NCI-H128 (cell line): ENCODE data around the gene GNG7.
"Not testable (repeated sequence)": the region's sequence is repeated elsewhere in the genome, so short reads cannot be mapped to it uniquely, and the experiment has no call there.

ENCODE experiments used
- DNase-seq: peaks from one replicate; lab custom pipeline; 2025; ENCODE audit not compliant: unreplicated experiment; lab: John Stamatoyannopoulos, UW

Gene GNG7

DNA sequence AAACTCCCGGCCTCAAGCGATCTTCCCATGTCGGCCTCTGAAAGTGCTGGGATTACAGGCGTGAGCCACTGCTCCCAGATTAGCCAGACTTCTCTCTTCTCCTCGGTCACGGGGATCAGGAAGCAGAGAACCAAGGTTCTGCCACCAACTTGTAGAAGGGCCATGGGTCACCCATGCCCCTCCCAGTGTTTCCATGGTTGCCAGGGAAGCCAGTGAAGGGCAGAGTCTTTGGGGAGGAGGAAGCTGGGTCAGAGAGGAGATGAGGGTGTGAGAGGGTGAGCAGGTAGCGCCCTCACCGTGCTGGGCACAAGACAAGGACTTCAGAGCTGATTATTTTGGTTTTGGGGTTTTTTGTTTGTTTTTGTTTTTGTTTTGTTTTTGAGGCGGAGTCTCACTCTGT lies 77.1 kb downstream of the GNG7 start:
- no peak for DNase-seq

DNA sequence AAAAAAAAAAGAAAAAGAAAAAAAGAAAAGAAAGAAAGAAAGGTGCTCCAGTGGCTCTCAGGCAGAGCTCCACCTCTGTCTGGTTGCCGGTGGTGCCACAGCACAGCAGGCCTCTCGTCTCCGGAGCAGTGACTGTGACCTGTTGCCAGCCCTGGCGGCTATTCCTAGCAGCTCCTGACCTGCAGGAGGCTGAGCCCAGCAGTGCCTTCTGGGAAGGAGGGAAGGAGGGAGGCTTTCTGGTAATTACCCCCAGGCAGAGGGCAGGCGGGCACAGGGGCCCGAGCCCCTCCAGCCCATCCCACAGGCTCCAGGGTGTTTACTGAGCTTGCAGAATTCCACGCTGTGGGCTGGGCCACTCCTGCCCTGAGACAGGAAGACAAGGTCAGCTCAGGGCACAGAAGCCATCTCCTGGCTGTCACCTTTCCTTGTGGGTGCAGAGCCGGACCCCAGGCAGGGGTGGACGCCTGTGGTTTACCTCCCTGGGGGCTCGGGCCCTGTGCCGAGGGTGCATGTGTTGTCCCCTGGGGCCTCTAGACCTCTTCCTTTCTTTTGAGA lies 77.9 kb downstream of the GNG7 start:
- no peak for DNase-seq

DNA sequence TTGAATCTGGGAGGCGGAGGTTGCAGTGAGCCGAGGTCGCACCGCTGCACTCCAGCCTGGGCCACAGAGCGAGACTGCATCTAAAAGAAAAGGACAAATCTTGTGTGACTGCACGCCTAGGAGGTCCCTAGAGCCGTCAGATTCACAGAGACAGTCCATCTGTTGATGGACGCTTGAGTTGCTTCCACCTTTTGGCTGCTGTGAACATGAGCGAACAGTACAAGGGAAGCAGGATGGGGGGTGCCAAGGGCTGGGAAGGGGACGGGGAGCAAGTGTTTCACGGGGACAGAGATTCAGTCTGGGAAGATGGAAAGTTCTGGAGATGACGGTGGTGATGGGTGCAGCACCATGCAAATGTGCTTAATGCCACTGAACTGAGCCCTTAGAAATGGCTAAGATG lies 78.7 kb downstream of the GNG7 start:
- no peak for DNase-seq

DNA sequence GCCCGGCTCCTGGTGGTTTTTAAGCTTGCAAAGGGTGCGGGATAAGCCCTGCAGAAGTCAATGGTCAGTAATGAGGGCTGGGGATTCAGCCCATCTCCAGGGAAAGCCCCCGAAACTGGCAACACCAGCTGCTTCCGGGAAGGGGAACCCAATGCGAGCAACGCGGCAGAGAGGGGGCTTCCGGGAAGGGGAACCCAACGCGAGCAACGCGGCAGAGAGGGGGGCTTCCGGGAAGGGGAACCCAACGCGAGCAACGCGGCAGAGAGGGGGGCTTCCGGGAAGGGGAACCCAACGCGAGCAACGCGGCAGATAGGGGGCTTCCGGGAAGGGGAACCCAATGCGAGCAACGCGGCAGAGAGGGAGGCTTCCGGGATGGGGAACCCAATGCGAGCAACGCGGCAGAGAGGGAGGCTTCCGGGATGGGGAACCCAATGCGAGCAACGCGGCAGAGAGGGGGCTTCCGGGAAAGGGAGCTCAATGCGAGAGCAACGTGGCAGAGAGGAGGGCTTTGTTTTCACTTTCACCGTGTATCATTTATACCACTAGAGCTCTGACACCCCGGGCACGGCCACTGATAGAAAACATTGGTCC lies 80.0 kb downstream of the GNG7 start:
- DNase-seq, result not testable (repeated sequence)

DNA sequence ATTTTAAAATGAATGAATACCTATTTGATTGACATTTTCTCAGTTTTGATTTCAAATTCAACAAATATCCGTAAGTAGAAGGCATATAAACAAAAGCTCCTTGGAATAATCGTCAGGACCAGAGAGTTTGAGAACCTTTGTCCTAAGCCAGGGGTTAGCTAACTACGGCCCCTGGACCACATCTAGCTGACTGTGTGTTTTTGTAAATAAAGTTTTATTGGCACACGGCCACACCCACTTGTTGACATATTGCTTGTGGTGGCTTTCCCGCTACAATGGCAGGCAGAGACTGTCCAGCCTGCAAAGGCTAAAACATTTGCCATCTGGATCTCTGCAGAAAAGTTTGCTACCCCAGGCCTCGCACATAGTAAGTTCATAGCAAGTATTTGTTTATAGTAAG lies 83.4 kb downstream of the GNG7 start:
- DNase-seq, result no peak

DNA sequence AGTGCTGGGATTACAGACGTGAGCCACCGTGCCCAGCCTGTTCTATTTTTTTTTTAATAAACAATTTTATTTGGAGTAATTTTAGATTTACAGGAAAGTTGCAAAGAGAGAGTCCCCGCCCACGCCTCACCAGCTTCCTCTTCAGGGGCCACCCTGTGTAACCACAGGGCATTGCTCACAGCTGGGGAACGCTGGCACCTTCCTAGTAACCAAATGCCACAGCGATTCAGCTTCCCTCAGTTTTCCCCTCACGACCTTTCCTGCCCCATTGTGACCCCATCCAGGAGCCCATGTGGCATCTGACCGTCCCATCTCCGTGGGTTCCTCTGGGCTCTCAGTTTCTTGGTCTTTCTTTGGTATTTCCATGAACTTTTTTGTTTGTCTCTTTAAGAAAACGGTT lies 83.9 kb downstream of the GNG7 start:
- DNase-seq, result no peak

DNA sequence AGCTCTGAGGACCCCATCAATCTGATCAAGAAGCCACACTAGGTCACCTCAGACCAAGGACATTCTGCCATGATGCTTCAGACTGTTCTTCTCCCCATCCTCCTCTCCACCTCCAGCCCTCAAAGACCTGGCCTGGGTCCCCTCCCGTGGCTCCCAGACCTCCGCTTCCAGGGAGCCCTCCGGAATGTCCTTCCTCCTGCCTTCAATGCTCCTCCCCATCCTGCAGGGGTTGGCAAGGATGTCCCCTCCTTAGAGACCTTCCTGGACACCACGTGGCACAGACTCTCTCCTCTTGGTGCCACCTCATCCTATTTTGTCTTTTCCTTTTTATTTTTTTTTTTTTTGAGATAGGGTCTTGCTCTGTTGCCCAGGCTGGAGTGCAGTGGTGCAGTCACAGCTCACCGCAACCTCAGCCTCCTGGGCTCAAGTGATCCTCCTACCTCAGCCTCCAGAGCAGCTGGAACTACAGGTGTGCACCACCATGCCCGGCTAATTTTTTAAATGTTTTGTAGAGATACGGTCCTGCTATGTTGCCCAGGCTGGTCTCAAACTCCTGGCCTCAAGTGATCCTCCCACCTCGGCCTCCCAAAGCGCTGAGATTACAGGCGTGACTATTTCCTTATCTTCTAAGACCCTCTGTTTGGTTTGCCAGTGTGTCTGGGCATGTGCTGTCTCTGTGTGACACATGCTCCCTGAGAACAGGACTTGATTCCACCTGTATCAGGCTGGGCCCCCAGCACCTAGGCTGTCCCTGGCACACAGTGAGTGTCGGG lies 84.9 kb downstream of the GNG7 start:
- no peak for DNase-seq

DNA sequence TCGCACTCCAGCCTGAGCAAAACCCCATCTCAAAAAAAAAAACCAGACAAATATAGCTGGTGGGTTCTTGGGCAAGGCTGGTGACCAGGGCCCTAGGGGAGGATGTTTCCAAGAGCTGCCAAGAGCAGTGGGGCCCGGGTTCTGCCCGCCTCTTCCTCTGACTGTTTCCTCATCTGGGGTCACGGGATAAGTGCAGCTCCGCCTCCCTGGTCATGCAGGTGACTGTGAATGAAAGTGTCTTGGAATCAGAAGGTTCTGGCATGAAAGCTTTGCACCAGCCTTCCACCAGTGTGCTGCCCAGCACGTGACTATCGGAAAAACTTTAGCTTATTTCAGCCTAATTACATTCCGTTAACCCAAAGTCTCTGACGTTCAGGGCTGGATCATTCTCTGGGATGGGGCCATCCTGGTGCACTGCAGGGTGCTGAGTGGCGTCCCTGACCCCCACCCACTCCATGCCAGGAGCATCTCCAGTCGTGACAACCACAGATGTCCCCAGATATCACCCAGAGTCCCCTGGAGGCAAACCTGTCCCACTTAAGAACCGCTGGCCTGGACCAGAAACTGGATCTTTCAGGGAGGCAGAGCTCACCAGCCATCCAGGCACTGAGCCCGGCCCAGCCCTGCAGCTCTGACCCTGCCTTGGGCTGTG lies 85.6 kb downstream of the GNG7 start:
- DNase-seq, result no peak

DNA sequence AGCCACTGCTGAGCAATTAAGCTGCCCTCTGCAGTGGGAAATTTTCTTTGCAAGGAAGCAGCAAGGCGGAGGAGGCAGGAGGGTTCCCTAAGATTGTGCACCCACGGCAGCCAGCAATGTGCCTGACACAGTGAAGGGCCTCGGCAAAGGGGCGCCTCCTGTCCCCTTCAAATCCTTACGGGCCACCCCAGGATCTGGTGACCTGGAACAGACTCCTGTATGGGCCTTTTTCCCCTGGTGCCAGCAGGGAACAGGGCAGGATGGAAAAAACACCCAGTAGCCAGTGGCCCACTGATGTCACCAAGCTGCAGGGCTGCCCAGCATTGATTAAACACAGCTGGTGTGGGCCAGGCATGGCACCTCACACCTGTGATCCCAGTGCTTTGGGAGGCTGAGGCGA lies 86.7 kb downstream of the GNG7 start:
- DNase-seq, result no peak

DNA sequence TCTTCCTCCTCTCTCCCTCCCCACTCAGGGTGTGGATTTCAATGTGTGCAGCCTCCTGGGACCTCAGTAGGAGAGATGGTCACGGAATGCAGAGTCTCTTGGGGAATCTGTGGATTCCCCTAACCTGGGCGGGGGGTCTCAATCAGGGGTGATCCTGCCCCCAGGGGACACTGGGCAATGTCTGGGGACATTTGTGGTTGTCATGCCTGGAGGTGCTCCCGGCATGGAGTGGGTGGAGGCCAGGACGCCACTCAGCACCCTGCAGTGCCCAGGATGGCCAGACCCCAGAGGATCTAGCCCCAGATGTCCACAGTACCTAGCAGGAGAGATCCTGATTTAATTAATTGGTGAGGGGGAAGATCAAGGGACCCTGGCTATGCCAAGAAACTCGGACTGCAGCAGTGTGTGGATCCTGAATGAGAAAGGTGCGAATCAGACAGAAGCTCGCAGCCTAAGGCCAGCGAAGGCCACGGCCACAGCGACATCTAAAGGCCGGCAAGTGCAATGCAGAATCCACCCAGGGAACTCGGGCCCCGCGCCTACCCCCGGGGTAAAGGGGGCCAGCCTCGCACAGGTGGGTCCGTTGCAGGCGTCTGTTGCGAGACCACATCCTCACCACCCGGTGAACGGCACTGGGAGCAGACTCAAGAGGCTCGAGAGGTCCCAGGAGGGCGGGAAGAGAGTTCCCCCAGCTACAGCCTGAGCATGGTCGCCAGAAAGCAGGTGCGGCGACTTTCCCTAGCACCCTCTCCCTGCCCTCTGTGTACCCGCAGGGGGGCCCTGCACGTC lies 88.8 kb downstream of the GNG7 start:
- DNase-seq, result no peak

DNA sequence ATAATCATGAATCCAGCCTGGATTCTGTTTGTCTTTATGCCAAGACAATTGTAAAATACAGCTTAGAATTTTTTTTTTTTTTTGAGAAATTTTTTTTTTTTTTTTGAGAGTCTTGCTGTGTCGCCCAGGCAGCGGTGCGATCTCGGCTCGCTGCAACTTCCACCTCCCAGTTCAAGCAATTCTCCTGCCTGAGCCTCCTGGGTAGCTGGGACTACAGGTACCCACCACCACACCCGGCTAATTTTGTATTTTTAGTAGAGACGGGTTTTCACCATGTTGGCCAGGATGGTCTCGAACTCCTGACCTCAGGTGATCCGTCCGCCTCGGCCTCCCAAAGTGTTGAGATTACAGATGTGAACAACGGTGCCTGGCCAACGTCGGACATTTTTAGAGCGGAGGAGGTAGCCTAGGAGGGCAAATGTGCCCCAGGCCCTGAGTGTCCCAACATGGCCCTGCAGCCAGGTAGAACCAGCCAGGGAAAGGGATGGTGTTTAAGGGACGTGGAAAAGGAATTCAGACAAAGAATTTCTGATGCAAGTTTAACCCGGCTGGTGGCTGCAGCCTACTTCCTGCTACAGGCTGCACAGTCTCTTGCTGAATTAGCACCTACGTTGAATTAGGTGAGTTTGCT lies 89.8 kb downstream of the GNG7 start:
- DNase-seq, result no peak

DNA sequence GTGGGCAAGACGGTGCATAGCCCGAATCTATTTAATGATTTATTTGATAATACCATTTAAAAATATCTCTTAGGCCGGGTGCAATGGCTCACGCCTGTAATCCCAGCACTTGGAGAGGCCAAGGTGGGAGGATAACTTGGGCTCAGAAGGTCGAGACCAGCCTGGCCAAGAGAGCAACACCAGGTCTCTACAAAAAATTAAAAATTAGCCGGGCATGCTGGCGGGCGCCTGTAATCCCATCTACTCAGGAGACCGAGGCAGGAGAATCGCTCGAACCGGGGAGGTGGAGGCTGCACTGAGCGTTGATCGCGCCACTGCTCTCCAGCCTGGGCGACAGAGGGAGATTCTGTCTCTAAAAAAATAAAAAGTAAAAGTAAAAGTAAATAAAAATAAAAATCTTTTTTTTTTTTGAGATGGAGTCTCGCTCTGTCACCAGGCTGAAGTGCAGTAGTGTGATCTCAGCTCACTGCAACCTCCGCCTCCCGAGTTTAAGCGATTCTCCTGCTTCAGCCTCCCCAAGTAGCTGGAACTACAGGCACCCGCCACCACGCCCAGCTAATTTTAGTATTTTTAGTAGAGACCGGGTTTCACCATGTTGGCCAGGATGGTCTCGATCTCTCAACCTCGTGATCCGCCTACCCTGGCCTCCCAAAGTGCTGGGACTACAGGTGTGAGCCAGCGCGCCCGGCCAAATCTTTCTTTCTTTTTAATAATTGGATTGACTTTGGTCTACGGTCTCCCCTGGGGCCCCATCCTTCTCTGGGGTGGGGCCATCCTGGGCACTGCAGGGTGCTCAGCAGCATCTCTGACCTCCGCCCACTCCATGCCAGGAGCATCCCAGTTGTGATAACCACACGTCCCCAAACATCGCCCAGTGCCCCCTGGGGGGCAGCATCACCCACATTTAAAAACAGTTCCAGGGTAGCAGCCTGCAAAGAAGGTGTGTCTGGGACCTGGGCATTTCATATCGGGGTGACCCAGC lies 90.7 kb downstream of the GNG7 start:
- DNase-seq, result no peak

DNA sequence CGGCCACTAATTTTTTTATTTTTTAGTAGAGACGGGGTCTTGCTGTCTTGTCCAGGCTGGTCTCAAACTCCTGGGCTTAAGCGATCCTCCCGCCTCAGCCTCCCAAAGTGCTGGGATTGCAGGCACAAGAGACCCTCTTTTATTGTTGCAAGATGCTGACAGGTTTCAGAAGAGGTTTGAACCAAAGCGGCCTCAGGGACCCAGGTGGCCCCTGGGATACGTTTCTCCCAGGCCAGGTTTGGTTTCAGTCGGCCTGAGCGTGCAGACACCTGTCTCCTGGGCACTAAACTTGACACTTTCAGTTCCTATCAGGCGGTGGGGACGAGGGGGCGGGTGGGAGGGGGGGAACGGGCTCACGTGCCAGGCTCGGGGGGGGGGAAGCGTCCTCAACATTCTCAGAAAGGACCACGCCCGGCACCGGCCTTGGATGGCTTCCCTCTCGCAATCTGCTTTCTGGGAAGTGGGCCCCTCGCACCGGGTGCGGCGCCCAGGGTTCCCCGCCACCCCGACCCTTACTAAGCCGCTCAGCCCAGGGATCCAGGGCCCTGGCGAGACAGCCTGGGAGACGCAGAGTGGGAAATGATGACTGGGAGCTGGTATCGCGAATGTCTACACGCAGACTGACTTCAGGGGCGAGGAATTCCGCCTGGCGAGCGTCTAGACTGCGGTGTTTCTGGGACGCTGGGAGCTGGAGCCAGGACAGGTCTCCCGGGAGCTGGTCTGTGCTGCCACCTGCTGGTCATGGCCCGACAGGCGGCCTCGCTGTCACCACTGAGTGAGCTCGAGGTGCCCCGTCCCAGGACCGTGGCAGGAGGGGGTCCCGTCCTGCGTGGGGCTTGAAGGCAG lies 91.6 kb downstream of the GNG7 start:
- DNase-seq, result peak; percentile 23

DNA sequence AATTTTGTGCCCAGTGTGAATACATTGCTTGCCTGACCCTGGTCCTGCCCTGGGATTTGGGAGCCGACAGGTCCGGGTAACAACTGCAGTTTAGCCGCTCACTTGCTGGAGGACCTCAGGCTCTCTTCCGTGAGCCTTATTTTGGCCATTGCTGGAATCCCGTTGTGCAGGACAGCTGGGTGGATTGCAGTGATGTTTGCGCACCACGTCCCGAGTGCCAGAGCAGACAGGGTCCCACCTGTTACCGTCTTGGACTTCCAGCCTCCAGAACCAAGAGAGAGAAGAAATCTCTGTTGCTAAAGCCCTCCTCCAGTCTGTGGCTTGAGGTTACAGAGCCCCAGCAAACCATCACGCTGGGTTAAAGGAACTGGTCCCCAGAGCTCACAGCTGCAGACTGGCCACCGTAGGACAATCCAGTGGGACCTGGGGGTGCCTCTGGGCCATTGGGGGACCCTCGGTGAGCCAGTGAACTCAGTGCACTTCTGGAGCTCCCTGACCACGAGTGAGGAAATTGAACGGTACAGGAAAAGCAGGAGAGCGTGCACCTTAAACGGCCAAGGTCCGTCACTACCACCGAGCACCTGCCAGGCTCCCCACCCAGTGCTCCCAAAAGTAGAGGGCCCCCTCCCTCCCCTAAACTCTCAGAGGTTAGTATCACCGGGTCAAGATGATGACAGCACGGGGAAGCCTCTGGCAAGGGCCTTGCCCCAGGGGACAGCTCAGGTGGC lies 92.9 kb downstream of the GNG7 start:
- DNase-seq, result no peak

DNA sequence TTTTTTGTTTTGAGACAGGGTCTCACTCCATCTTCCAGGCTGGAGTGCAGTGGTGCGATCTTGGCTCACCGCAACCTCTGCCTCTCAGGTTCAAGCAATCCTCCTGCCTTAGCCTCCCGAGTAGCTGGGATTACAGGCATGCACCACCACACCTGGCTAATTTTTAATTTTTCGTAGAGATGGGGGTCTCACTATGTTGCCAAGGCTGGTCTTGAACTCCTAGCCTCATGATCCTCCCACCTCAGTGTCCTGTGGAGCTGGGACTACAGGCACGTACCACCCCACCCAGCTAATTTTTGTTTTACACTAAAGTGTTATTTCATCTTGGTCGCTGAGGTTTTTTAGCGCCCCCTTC lies 93.5 kb downstream of the GNG7 start:
- not testable (repeated sequence) for DNase-seq

DNA sequence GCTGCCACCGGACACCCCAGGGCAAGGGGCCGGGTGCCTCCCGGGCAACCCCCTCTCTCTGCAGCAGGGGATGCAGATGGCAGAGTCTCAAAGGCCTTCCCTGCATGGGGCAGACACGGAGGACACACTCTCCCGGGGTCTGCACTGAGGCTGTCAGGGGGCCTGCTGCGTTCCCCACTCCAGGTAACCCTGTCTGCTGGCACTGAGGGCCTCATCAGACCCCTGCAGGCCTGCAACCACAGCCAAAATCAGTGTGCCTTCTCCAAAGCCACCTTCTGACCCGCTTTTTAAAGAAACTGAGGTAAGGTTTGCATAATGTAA lies 93.9 kb downstream of the GNG7 start:
- DNase-seq, result no peak

DNA sequence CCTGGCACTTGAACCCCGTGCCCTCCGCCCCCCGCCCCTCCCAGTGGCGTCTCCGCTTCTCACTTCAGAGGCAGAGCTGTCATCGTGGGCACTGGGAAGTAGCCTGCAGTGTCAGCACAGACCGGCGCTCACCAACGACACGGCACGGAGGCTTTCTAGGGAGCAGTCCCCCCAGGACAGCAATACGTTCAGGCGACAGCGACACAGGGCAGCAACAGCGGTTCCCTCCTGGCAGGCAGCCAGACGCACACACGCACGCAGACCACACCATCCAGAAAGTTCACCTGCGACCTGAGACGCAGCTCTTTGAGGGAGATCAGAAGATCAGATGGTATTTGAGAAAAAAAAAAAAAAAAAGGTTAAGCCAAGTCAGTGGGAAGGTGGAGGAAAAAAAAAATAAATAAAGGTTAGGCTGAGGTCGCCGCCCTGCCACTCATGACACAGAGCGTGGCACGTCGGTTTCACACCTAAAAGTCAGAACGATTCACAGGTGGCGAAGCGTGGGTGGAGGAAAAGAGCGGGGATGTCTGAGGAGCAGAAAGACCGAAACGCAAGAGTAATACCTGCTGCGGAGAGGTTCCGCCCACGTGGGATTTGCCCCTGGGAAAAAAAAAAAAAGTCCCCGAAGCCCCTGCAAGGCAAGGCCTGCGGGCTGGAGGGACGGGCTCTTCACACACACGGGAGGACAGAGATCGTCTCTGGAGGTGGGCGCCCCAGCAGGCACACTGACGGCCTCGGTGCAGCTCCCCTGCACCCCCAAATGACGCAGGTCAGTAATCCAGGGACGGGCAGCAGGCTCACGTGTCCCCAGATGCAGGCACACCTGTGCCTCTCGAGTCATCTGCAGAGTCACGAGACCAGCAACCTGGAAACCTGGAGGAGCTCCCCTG lies 94.5 kb downstream of the GNG7 start:
- DNase-seq, result no peak
